ENCODE data around the gene PDGFRB.
A peak's percentile ranks its signal among the peaks of the same experiment; 100 is the strongest.

The PDGFRB gene

GRCh38 chr5:150156540-150156939 is 895 bp upstream of the PDGFRB start:
- no peak for TF ChIP-seq CTCF (IDR thresholded peaks at IDR 0.05; ENCODE audit: control insufficient read depth, insufficient read depth, low read depth, low read length, missing control alignments)
- H3K4me3 ChIP-seq (ENCODE audit: control insufficient read depth, low read depth, low read length) = no peak overlapping the region
- no peak for DNase-seq (ENCODE audit: low read depth)

GRCh38 chr5:150156027-150156368 is 353 bp upstream of the PDGFRB start:
- no peak for TF ChIP-seq CTCF (IDR thresholded peaks at IDR 0.05; ENCODE audit: control insufficient read depth, insufficient read depth, low read depth, low read length, missing control alignments)
- no peak for DNase-seq (ENCODE audit: low read depth)
- peak overlapping the region; percentile 89 for H3K4me3 ChIP-seq (ENCODE audit: control insufficient read depth, low read depth, low read length)

GRCh38 chr5:150154618-150155128 is 972 bp downstream of the PDGFRB start:
- no peak for DNase-seq (ENCODE audit: low read depth)
- peak overlapping the region; percentile 89 for H3K4me3 ChIP-seq (ENCODE audit: control insufficient read depth, low read depth, low read length)
- TF ChIP-seq CTCF (IDR thresholded peaks at IDR 0.05; ENCODE audit: control insufficient read depth, insufficient read depth, low read depth, low read length, missing control alignments) = no peak

- H3K4me3 ChIP-seq (ENCODE audit: control insufficient read depth, low read depth, low read length) = peak overlapping the region; percentile 89
- peak; percentile 14 for TF ChIP-seq CTCF (IDR thresholded peaks at IDR 0.05; ENCODE audit: control insufficient read depth, insufficient read depth, low read depth, low read length, missing control alignments)
- DNase-seq (ENCODE audit: low read depth) = no peak
Observed at GRCh38 chr5:150153957-150154617, 1.6 kb downstream of the PDGFRB start.

- DNase-seq (ENCODE audit: low read depth) = no peak
- no peak for TF ChIP-seq CTCF (IDR thresholded peaks at IDR 0.05; ENCODE audit: control insufficient read depth, insufficient read depth, low read depth, low read length, missing control alignments)
- H3K4me3 ChIP-seq (ENCODE audit: control insufficient read depth, low read depth, low read length) = peak overlapping the region; percentile 89
Observed at GRCh38 chr5:150153483-150153882, 2.2 kb downstream of the PDGFRB start.

GRCh38 chr5:150152636-150153462 is 2.8 kb downstream of the PDGFRB start:
- peak overlapping the region; percentile 89 for H3K4me3 ChIP-seq (ENCODE audit: control insufficient read depth, low read depth, low read length)
- DNase-seq (ENCODE audit: low read depth) = no peak
- no peak for TF ChIP-seq CTCF (IDR thresholded peaks at IDR 0.05; ENCODE audit: control insufficient read depth, insufficient read depth, low read depth, low read length, missing control alignments)
